H1 (cell line): ENCODE measurements around the gene AGAP1. TPM values are rescaled to one million over a fixed set of nuclear protein-coding genes. Genes with fewer than 3 reads are reported as not detected.

Experiments
- ASH2L ChIP-seq: fragments of 200-600, 300-600 bp; sonication (generic); IDR thresholded peaks from one replicate; pipeline ENCODE4 v1.7.1; 2017; ENCODE audit warnings: low read length
- ATF2 ChIP-seq: IDR thresholded peaks from 2 replicates; pipeline ENCODE4 v1.6.1; 2012; ENCODE audit warnings: low read length, inconsistent platforms
- BCL11A ChIP-seq, 2 experiments: IDR thresholded peaks; one replicate each; pipeline ENCODE4 v1.6.1; 2011; ENCODE audit warnings: low read depth in 2 of 2, low read length in 2 of 2, mild to moderate bottlenecking in 2 of 2
- GTF2F1 ChIP-seq: IDR thresholded peaks from 2 replicates; pipeline ENCODE4 v1.6.1; 2012; ENCODE audit warnings: low read depth, low read length, improper control_type of control experiment, borderline replicate concordance
- JUND ChIP-seq: IDR thresholded peaks from 2 replicates; pipeline ENCODE4 v1.6.1; 2011; ENCODE audit warnings: mild to moderate bottlenecking, improper control_type of control experiment, low read length
- polyA plus RNA-seq, 7 experiments: library from polyadenylated mRNA; depleted of rRNA in 3 of 7; stranded (reverse) in 5 of 7; unstranded in 2 of 7; fragments of >200 nt in 5 of 7; fragments of 200-250 nt in 2 of 7; gene quantifications; 1 replicate in 5 of 7; 2 replicates in 1 of 7; 4 replicates in 1 of 7; pipeline versions ENCODE4 v1.2.1 to v1.2.3, GENCODE V29; 2011 to 2013; ENCODE audit warnings: missing spikeins in 2 of 7, mixed read lengths in 2 of 7
- total RNA-seq: library from RNA; stranded (reverse); fragmentation: NEBNext Ultra II Directional; extraction: Animal tissue kit (Norgen Biotek cat#: 25700); gene quantifications from 2 replicates; pipeline ENCODE4 v1.2.1, GENCODE V29; 2021

The AGAP1 gene
- total and polyA plus RNA-seq, 2 of the 8 experiments (the other 6 are each of a cell fraction or from before 2014, with no cell fraction given) = 18.1 to 39.4 TPM

DNA sequence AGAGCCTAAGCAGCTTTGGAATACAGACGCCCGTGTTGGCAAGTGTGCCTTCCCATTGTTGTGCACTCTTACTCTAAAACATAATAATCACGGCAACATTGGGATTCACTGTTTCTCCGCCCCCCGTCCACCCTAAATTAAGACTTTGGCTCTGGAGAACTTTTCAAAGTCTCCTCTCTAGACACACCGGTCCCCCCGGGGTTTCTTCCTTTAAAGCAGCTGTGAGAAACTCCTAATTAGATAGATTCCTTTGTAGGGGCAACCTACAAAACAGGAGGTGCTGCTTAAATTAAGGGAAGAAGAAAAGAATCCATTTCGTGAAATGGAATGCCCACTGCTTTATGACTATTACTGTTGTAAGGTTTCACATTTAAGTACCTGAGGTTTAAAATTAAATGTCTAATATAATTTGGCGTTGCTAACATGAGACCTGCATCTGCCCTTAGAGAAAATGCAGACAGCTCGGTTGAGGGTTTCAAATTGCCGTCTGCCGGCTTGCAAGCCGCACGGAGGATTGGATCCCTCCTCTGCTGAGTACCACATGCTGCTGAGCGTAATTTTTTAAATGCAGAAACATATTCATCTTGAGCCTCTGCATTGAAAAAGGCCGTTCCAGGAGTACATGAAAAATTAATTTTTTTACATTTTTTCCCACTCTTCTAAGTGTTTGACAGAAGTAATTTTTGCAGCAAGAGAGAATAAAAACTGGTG, 441.1 kb downstream of the AGAP1 start (continued):
- TF ChIP-seq ASH2L (no peak), ATF2 (no peak), BCL11A (IDR thresholded peaks at IDR 0.05; ENCODE audit: low read depth in 2 of 2, low read length in 2 of 2) (no peak), GTF2F1 (no peak), JUND (no peak)
- TF ChIP-seq, all 59 proteins: peak for 0
